ENCODE results near the gene ZNF546.
A peak's percentile ranks its signal among the peaks of the same experiment; 100 is the strongest.

ZNF546 gene

DNA sequence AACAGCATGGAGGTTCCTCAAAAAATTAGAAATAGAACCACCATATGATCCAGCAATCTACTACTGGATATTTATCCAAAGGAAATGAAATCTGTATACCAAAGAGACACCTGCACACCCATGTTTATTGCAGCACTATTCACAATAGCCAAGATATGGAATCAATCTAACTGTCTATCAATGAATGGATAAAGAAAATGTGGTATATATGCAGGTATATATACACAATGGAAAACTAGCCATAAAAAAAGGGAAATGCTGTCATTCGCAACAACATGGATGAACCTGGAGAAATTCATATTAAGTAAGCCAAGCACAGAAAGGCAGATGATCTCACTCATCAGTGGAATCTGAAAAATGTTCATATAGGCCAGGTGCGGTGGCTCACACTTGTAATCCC, 56.6 kb downstream of the ZNF546 start:
- DNase-seq (ENCODE audit: low read depth in 1 of 2, low spot score in 1 of 2), result no peak
- in situ Hi-C loops (cut with HindIII; ENCODE audit: low pct_unique_long_range_greater_than_20kb, low sequenced_read_pairs), result no loop called here

DNA sequence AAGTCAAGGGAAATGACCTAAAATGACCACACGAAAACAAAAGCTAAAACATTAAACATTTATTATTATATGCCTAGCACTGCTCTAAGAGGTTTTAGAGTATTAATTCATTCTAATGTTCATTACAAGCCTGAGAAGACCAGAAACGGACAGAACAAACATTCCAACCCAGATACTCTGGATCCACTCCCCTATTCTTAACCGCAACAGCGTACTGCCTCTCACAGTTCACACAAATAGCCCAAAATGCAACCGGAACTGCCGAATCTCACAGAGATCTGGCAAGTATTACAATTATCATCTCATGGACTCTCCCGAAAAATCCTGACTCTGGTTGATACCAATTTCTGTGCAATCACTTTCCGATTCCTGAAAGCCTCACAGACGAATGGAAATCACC, 57.8 kb downstream of the ZNF546 start:
- no peak for TF ChIP-seq JUND (IDR thresholded peaks at IDR 0.05; ENCODE audit: low read depth)
- no peak for DNase-seq (ENCODE audit: low read depth in 1 of 2, low spot score in 1 of 2)
- in situ Hi-C loops (cut with HindIII; ENCODE audit: low pct_unique_long_range_greater_than_20kb, low sequenced_read_pairs), result no loop called here

More for the DNA sequence above, 56.6 kb downstream of the ZNF546 start:
- no peak for TF ChIP-seq JUND (IDR thresholded peaks at IDR 0.05; ENCODE audit: low read depth)

DNA sequence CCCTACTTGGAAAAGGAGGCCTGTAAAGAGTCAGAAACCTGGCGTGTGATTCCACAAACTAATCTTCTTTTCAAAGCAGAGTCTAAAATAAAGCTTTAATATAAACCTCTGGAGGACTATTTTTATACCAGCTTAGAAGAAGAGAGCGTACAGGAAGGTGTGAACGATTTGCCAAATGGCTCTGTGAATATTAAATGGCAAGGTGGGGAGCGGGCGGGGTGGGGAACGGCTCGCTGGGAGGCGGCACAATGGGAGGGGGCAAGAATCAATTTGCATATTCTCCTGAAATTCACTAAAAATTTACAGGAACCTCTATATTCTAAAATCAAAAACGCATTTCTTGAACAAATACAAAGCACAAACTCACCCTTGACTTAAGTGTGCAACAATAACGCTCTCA, 58.2 kb downstream of the ZNF546 start:
- in situ Hi-C loops (cut with HindIII; ENCODE audit: low pct_unique_long_range_greater_than_20kb, low sequenced_read_pairs), result no loop called here
- DNase-seq (ENCODE audit: low read depth in 1 of 2, low spot score in 1 of 2), result no peak

DNA sequence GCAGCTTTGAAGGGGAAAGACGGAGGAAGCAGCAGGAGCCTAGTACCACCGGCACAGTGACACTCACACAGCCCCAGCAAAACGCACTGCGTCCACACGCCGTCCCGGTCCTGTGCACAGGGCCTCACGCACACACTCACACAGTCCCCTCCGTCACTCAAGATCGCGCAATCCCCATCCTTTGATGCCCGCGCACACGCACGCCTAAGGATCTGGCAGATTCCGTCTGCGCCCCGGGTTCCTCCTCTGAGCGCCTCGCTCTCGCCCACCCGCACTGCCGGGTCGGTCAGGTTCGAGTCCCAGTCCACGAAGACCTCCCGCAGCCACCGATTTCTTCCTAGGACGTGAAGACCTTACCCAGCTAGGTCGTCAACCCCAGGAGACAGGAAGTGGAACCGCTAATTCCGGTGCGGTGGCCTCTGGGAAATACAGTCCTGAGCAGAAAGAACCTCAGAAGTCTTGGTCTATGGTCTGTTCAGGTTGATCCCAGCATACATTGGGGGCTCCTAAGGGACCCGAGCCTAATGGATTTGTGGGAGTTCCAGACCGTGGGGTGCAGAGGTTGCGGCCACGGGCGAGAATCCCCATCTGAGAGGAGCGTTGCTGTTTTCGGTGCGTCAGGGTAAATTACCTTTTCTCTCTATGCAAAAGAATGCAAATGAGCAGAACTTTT, 59.1 kb downstream of the ZNF546 start, which contains the start of gene ZNF780B:
TSS of gene ZNF780B (minus strand) at position 400 of the 673 bp plus-strand sequence. CDS start 5,899 bp downstream, outside the sequence.
- TF ChIP-seq JUND (IDR thresholded peaks at IDR 0.05; ENCODE audit: low read depth), result no peak
- in situ Hi-C loops (cut with HindIII; ENCODE audit: low pct_unique_long_range_greater_than_20kb, low sequenced_read_pairs), result no loop called here
- peak; percentile 42 to 61 for DNase-seq (ENCODE audit: low read depth in 1 of 2, low spot score in 1 of 2)

More for the DNA sequence above, 58.2 kb downstream of the ZNF546 start:
- TF ChIP-seq JUND (IDR thresholded peaks at IDR 0.05; ENCODE audit: low read depth), result no peak

DNA sequence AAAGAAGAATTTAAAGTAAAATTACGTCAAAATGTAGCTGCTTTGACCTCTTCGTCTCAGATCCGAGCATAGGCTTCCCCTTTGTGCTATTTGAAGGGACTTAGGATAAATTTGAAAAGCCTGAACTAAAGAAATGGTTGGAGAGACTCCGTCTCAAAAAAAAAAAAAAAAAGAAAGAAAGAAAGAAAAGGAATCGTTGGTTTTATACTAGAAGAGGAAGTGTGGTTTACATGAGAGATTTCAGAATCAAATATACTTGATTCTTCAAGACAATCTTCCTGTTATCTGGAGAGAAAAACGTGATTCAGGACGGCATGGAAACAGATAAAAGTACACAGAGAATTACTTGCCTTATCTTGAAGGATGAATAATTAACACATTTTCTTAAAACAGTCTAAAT, 59.6 kb downstream of the ZNF546 start:
- in situ Hi-C loops (cut with HindIII; ENCODE audit: low pct_unique_long_range_greater_than_20kb, low sequenced_read_pairs), result no loop called here
- DNase-seq (ENCODE audit: low read depth in 1 of 2, low spot score in 1 of 2), result no peak
- TF ChIP-seq JUND (IDR thresholded peaks at IDR 0.05; ENCODE audit: low read depth), result no peak

DNA sequence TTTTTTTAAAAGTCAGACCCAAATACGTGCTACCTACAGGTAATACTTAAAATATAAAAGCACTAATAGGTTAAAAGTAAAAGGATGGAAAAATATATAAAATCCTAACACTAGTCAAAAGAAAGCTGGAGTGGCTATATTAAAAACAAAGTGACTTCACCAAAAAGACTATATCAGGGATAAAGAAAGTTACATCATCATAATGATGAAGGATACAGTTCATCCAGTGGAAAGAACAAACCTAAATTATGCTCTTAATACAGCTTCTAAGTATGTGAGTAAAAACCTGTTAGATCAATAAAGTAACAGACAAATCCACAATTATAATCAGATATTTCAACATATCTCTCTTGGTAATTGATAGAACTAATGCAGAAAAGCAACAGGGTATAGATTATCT, 60.3 kb downstream of the ZNF546 start:
- no peak for DNase-seq (ENCODE audit: low read depth in 1 of 2, low spot score in 1 of 2)
- TF ChIP-seq JUND (IDR thresholded peaks at IDR 0.05; ENCODE audit: low read depth), result no peak
- in situ Hi-C loops (cut with HindIII; ENCODE audit: low pct_unique_long_range_greater_than_20kb, low sequenced_read_pairs), result no loop called here

DNA sequence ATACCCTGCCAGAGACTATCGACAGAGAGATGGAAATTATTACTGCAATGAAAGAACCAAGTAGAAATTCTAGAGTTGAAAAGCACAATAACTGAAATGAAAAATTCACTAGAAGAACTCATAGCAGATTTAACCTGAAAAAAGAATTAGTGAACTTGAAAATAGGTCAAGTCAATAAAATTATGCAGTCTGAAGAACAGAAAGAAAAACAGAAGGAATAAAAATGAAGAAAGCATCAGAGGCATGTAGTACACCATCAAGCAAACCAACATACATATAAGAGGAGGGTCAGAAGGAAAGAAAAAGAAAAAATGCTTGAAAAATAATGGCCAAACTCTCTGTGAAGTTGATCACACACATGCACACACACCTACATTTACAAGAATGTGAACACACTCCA, 62.8 kb downstream of the ZNF546 start:
- no peak for TF ChIP-seq JUND (IDR thresholded peaks at IDR 0.05; ENCODE audit: low read depth)
- no peak for DNase-seq (ENCODE audit: low read depth in 1 of 2, low spot score in 1 of 2)
- in situ Hi-C loops (cut with HindIII; ENCODE audit: low pct_unique_long_range_greater_than_20kb, low sequenced_read_pairs), result no loop called here

DNA sequence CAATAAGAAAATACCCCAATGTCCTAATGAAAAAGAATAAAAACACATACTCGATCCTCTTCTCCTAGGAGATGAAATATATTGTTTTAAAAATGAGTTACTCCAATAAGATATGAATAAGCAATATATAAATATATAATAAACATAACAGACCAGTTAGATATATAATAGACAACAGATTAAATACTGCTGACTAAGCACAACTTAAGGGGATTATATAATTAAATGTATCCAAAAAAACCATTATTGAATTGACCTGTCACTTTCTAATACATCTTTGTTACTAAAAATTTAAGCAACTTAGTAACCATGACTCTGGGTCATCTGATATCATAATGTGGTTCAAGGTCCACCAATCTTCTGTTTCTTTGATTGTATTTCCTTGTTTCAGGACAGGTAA, 73.2 kb downstream of the ZNF546 start:
- TF ChIP-seq JUND (IDR thresholded peaks at IDR 0.05; ENCODE audit: low read depth), result no peak
- no peak for DNase-seq (ENCODE audit: low read depth in 1 of 2, low spot score in 1 of 2)
- in situ Hi-C loops (cut with HindIII; ENCODE audit: low pct_unique_long_range_greater_than_20kb, low sequenced_read_pairs), result no loop called here

Measured in T47D (cell line).